Heart left ventricle (tissue), 13 donors: ENCODE measurements around the gene TNNC2.

ENCODE experiments used
- CTCF ChIP-seq, 12 donors: fragments of 200-600 bp; sonication (generic) in 4 of 12; IDR thresholded peaks; one replicate each; pipeline versions ENCODE4 v1.5.0 to v1.8.0; 2018 to 2022; ENCODE audit warnings: antibody characterized with exemption in 12 of 12, mild to moderate bottlenecking in 5 of 12
- POLR2A ChIP-seq, 2 donors: fragments of 450-650 bp; IDR thresholded peaks; one replicate each; pipeline ENCODE4 v1.6.1; 2017; ENCODE audit warnings: antibody characterized with exemption in 2 of 2, mild to moderate bottlenecking in 2 of 2, moderate library complexity in 2 of 2
- donor health status: ischemic (EF 13 %, LVEDD 7.1; RV severe dilation, severe dysfunction).
- donor health status: DM: no; HTN: yes; CAD: no.
- donor health status: DM: no; HTN: no; CAD: no.
- donor health status: ischemic (EF 25% LVEDD 6.9; RV normal size, moderate dysfunction).
- donor health status: ischemic (EF 25% LVEDD 5.7; RV mildly dilated, moderate dysfunction).
- donor health status: ischemic (EF 35%, LVEDD 5.7; RV mildly dilated, moderate dysfunction).
- donor health status: nonischemic (EF 11% LVEDD 7.7; RV severe dilation, severe dysfunction).
- donor health status: DM: yes; HTN: yes; CAD: no.
- donor health status: PGD.
- donor health status: ischemic (EF 29% LVEDD 5.4; RV normal size, mild dysfunction).
- donor health status: nonischemic (EF 23%, LVEDD 6.1; RV moderate dilation, normal function).

- TF ChIP-seq CTCF (IDR thresholded peaks at IDR 0.05) (no peak), POLR2A (IDR thresholded peaks at IDR 0.05) (no peak)
These were observed 52.2 kb downstream of the TNNC2 start for GRCh38 chr20:45774945-45775344.
